GM18867 (cell line): Measurements from ENCODE around the gene ARL8A.
"Not testable (repeated sequence)": the region's sequence is repeated elsewhere in the genome, so short reads cannot be mapped to it uniquely, and the experiment has no call there.

Experiments
- ATAC-seq: cut with Tn5 transposase; IDR thresholded peaks from one replicate; pipeline ENCODE4 v1.9.1; 2021; ENCODE audit warnings: mild to moderate bottlenecking, moderate library complexity; ENCODE audit not compliant: unreplicated experiment

ARL8A gene

DNA sequence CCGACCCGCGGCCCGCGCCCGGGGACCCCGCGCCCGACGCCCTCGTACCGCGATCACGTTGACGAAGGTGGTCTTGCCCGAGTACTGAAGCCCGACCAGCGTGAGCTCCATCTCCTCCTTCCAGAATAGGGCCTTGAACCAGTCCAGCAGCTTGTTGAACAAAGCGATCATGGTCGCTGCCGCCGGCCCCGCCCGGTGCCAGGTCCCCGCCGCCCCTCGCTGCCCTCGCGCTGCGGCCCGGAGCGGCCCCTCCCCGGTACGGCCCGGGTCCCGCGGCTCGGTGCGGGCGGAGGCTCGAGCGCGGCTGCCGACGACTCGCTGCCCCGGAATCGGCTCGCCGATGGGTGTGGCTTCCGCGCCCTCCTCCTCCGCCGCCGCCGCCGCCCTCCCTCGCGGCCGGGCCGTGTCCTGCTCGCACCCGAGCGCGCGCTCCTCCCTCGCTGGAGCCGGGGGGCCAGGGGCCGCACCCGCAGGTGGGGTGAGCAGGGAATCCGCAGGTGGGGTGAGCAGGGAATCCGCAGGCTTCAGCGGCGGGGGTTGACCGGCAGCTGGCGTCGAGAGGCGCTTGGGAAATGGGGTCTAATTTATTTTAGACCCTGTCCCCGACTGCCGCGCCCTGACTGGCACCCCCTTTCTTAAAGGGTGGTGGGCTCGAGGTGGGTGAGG is at the start of gene ARL8A:
Gene ARL8A (minus strand): TSS at position 336 of the 666 bp plus-strand sequence. CDS start 165 bp downstream, at position 171.
- peak; percentile 66 for ATAC-seq

DNA sequence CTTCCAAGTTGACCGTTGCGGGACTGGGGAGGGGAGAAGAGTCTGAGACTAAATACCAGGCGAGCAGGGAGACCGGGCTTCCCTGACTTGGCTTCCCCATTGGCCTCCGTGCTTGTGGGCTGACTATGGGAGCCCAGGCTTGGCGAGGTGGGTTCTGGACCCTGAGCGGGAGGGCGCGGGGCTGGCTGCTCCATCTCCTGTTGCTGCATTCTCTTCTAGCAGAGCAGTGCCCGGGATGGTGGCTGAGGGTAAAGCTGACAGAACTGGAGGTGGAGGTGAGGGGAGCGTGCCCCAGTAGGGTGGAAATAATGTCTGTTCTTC is 49.8 kb upstream of the ARL8A start:
- no peak for ATAC-seq

DNA sequence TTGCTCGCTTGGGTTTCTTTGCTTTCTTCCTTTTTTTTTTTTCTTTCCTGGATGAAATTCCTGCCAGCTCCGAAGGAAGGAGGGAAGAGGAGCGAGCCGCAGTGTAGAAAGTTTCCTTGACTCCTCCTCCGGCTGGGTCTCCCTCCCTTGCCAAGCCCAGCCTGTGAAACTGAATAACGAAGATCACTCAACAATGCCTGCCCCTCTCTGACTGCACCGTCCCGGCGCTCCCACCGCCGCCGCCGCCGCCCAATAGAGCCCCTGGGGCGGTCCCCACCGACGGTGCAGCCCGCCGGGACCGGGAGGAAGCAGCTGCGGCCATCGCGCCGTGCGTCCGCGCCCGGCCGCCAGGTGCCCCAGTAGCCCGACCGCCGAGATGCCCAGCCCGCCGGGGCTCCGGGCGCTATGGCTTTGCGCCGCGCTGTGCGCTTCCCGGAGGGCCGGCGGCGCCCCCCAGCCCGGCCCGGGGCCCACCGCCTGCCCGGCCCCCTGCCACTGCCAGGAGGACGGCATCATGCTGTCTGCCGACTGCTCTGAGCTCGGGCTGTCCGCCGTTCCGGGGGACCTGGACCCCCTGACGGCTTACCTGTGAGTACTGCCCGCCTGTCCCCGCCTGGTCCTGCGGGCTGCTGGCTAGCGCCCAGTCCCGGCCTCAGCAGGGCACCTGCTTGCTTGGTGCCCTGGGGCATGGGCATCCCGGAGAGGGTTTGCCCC is 49.2 kb upstream of the ARL8A start, which contains the start of gene LGR6:
Gene LGR6 (plus strand): TSS at position 186 of the 714 bp plus-strand sequence. CDS start 191 bp downstream, at position 377.
- no peak for ATAC-seq

DNA sequence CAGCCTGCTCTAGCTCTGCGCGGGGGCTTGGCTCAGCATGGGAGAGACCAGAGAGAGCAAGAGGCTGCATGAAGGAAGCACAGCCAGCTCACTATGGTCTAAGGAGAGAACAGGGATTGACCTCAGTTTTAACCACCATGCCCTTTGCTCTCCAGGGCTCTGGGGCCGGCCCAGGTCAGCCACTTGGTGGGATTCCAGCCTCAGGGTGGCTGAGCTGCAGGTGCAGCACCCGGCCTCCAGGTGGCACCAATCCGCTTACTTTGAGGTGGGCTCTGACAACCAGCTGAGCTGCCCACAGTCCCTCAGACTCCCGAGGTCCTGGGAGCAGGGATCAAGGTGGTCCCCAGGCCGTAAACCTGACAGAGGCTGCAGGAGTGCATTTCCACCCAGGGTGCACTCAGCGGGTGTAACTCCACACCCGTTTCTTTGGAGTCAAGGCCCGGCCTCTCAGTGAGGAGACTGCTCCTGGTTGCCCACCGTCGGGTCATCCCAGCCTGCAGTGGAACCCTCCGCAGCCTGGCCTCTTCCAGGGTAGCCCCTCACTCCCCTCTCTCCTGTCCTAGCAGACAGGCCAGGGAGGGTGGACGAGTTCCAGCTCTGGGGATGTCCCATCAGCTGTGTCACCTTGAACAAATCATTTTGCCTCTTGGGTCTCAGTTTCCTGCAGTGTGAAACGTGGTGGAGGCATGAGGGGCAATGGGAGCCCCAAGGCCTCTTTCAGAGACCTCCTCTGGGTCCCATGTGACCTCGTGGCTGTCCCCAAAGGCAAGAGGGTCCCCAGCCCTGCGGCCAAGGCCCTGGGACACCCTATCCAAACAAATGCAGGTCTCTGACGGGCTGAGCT is 48.5 kb upstream of the ARL8A start:
- ATAC-seq = peak; percentile 51

DNA sequence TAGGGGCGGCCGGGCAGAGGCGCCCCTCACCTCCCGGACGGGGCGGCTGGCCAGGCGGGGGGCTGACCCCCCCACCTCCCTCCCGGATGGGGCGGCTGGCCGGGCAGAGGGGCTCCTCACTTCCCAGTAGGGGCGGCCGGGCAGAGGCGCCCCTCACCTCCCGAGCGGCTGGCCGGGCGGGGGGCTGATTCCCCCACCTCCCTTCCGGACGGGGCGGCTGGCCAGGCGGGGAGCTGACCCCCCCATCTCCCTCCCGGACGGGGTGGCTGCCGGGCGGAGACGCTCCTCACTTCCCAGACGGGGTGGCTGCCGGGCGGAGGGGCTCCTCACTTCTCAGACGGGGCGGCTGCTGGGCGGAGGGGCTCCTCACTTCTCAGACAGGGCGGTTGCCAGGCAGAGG is 46.9 kb upstream of the ARL8A start:
- not testable (repeated sequence) for ATAC-seq

DNA sequence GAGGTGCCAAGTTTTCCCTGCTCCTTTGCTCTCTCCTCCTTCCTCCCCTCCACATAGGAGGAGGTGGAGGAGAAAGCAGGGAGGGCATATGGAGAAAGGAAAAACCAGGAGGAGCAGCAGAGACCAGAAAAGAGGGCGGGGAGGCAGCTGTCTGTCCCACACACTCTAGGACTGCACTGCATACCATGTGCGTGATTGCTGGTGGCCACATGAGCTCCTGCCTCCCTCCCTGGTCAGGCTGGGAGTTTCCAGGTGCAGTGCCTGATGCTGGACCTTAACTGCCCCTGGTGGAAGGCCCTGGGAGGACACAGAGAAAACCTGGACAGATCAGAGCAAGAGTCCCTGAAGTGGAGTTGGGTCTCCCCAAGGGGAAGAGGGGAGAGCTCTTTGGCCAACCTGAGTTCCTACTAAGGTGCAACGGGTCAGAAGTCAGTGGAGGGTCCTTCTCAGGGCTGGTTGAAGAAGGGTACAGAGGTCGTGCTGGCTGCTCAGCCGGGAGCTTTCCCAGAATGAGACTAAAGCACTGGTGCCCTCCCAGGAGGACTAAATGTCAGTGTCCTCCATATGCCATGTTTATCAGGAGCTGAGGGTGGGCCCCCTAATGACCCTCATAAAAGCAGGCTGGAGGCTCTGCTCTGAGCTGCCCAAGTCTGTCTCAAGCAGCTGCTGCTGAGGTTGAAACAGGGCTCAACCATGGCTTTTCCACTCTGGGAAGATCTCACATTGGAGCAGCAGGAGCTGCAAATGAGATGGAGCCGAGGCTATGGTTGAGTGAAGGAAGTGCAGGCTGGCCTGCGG is 45.6 kb upstream of the ARL8A start:
- ATAC-seq = no peak

DNA sequence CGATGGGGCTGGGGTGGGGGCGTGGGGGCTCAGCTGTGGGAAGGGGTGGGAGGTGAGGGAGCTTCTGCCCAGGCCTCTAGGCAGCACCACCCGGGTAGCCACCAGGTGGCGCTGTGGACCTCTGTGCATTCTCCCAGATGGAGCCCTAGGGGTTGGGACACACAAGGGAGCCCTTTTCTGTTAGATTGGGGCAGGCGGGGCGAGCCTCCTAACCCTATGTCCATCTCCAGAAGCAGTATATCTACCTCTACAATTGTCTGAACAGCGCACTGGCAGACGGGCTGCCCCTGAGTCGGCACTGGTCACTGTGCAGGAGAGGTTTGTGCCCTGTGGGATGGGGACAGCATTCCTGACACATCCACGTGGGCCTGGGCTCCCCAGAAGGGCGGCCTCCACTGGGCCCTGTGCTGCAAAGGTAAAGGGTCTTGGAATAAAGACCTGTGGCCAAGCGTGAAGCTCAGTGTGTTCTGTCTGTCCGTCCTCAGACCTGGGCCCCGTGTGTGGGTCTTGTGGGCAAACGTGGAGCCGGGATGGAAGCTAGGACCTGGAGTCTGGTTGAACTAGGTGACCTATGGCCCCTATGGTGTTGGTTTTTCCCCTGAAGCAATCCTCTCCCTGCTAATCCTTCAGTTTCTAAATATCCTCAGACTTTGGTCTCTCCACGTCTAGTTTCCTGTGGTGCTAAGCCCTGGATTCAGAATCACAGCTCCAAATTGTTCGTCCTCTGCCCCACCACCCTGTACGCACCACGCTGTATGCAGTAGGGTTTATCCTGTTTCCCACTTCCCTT is 44.7 kb upstream of the ARL8A start:
- ATAC-seq = no peak

DNA sequence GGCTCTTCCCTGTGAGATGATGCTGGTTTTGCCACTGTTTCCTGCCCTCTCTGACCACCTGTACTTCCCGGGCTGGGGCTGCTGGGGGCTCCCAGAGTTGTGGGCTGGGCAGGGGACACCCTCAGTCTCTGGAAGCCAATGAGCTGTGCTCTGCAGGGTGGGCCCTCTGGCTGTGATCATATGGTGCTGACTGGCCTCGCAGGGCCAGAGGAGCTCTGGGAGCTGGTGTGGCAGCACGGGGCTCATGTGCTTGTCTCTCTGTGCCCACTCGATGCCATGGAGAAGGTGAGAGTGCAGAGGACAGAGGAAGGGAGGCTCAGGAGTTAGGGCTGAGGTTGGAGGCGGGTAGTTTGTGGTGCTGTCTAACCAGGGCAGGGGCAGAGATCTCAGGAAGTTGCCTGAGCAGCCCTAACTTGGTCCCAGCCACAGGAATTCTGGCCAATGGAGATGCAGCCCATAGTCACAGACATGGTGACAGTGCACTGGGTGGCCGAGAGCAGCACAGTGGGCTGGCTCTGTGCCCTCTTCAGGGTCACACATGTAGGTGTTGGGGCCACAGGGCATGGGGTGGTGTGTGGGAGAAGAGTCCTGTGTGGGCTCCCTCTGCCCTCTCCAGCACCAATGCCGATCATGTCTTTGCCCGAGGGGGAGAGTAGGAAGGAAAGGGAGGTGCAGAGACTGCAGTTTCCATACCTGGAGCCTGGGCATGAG is 43.3 kb upstream of the ARL8A start:
- ATAC-seq = no peak

DNA sequence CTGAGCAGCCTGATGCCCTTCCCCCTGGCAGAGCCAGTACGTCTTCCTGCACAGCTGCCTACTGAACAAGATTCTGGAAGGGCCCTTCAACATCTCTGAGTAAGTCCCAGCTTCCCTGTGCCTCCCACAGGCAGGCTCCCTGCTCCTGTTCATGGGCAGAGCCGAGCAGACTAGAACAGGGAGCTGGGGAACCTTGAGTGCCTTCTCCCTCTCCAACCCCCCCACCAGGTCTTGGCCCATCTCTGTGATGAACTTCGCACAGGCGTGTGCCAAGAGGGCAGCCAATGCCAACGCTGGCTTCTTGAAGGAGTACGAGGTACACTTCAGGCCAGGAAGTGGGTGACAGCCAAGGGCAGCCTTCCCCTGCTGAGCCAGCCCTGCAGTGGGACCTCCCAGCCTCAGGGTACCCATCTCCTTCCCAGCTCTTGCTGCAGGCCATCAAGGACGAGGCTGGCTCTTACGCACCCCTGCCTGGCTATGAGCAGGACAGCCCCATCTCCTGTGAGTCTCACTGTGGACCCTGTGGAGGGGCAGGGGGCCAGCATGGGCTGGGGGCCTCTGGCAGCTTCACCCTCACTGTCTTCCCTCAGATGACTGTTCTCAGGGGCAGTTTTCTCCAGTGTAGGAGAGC is 42.6 kb upstream of the ARL8A start:
- ATAC-seq = no peak

DNA sequence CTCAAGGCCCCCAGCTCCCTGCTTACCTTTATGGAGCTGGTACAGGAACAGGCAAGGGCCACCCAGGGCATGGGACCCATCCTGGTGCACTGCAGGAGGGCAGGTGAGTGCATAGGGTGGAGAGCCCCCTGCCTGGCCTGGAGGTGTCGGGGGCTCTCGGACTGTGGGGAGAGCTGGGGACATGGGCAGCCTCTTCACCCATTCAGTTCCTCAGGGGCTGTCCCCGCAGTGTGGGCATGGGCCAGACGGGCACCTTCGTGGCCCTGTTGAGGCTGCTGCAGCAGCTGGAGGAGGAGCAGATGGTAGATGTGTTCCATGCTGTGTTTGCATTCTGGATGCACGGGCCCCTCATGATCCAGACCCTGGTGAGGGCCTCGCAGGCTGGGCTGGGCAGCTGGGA is 41.8 kb upstream of the ARL8A start:
- no peak for ATAC-seq

DNA sequence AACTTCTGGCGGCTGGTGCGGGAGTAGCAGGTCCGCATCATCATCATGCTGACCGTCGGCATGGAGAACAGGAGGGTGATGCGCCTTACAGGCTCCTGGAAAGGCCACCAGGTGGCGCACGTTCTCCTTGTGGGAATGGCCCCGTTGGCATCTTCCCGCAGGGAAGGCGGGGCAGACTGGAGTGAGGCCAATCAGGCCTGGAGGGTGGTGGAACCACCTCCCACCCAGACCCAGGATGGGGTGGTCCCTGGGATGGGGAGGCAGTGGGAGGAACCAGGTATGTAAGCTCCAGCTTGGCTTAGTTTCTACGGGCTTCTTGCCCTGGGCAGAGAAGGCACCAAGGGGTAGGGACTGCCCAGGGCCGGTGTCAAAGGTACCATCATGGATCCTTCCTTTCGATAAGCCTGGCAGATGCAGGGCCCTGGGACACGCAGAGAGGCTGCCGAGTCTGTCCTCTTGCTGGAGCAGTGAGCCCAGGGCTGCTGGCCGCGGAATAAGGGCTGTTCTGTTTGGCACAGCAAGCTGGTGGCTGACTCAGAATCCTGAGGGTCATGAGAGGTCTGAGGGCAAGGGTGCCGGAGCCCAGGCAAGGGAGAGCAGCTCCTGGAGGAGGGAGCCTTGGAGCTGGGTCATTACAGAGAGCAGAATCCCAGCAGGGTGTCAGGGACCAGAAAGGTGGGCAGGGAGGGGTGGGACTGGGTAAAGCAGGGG is 40.4 kb upstream of the ARL8A start:
- ATAC-seq = no peak

DNA sequence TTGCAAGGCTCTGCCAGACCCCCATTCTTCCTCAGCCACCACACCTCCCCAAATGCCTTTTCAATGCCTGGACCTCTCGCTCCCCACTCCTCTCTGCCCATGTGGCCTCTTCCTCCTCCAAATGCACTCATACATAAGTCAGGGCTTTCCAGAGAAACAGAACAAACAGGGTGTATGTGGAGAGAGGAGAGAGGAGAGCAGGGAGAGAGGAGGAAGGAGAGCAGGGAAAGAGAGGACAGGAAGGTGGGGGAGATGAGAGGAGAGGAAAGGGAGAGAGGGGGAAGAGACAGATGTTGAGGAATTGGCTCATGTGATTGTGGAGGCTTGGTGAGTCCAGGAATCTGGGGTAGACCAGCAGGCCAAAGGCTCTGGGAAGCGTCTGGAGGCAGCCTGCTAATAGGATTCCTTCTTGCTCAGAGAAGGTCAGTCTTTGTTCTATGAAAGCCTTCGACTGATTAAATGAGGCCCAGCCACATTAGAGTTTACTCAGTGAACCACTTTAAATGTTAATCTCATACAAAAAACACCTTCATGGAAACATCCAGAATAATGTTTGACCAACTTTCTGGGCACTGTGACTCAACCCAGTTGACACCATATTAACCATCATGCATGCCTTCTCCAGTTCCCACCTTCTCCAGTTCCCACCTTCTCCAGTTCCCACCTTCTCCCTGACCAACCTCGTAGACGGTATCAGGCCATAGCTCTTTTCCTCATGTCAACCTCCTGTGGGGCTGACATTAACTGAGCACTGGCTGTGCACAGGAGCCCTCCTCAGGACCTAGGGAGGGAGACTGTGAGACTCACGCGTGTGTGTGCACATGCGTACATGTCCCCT is 37.7 kb upstream of the ARL8A start:
- no peak for ATAC-seq

DNA sequence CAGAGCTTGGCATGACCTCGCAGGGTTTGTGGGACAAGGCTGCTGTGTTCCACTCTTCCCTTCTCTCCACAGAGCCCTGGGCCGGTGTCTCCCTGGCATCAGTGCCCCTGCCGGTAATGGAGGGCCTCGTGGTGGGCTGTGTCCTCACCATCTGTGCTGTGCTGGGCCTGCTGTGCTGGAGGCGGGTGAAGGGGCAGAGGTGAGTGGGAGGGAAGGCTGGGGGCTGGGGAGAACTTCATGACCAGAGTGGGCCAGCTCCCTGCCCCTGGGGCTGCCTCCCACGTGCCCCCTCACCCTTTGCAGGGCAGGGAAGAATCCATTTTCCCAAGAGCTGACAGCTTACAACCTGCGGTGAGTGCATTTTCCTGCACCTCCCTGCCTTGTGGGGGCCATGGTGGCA is 37.0 kb upstream of the ARL8A start:
- ATAC-seq = no peak

DNA sequence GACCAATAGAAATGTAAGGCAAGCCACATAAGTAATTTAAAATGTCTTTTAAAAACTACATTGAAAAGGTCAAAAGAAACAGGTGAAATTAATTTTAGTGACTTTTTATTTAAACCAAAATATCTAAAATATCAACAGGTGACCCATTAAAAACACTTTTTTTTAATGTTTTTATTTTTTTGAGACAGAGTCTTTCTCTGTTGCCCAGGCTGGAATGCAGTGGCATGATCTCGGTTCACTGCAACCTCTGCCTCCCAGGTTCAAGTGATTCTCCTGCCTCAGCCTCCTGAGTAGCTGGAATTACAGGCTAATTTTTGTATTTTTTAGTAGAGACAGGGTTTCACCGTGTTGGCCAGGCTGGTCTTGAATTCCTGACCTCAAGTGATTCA is 36.2 kb upstream of the ARL8A start:
- ATAC-seq = not testable (repeated sequence)

DNA sequence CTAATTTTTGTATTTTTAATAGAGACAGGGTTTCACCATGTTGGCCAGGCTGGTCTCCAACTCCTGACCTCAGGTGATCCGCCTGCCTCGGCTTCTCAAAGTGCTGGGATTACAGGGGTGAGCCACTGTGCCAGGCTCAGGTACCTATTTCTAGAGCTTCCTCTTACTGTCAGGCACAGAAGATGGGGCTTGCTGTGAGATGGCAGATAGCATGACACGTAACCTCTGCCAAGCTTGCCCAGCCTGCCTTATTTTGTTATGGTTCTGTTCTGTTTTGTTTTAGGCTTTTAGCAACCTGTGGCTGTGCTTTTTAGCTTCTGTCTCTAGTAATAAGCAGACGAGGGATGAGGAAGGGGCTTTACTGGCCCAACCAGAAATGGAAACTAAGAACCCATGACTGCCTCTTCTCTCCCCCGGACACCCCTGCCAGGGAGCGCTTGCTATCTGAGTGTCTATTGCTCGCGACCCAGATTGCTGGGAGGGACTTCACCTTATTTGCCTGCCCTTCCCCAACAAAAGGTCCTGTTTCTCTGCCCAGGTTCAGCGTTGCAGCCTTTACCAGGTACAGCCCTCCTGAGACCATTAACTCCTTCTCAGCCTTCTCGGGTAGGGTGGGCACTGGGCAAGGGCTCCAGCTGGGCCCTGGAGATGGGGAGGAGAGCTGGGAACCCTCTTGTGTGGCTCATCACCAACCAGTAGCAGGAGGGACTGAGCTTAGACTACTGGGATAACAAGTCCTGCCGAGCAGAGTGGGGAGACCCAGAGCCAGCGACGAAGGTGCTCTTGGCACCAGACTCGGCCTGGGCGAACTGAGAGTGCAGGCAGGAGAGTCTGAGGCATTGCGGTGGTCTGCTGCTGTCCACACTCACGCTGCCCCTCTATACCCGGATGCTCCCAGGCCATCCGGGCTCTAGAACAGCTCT is 35.6 kb upstream of the ARL8A start:
- ATAC-seq = no peak
